Measurements from ENCODE around the gene CLIP1. TPM values are rescaled to one million over a fixed set of nuclear protein-coding genes. Genes with fewer than 3 reads are reported as not detected.
"Not testable (repeated sequence)": the region's sequence is repeated elsewhere in the genome, so short reads cannot be mapped to it uniquely, and the experiment has no call there.

Gene CLIP1
- total and polyA plus RNA-seq, 4 donors: 26.6 to 93.7 (median 45.8) TPM

- TF ChIP-seq, protein P1, sequence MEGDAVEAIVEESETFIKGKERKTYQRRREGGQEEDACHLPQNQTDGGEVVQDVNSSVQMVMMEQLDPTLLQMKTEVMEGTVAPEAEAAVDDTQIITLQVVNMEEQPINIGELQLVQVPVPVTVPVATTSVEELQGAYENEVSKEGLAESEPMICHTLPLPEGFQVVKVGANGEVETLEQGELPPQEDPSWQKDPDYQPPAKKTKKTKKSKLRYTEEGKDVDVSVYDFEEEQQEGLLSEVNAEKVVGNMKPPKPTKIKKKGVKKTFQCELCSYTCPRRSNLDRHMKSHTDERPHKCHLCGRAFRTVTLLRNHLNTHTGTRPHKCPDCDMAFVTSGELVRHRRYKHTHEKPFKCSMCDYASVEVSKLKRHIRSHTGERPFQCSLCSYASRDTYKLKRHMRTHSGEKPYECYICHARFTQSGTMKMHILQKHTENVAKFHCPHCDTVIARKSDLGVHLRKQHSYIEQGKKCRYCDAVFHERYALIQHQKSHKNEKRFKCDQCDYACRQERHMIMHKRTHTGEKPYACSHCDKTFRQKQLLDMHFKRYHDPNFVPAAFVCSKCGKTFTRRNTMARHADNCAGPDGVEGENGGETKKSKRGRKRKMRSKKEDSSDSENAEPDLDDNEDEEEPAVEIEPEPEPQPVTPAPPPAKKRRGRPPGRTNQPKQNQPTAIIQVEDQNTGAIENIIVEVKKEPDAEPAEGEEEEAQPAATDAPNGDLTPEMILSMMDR (IDR thresholded peaks at IDR 0.05; ENCODE audit: control extremely low read depth, extremely low read depth): no peak
- H3K9me3 ChIP-seq (ENCODE audit: control insufficient read depth in 4 of 4, insufficient read depth in 3 of 4, low read length in 3 of 4): no peaks in the 10 kb centered on the region
- H3K36me3 ChIP-seq (ENCODE audit: control insufficient read depth in 4 of 4, insufficient read depth in 4 of 4, low read length in 4 of 4): no peaks in the 10 kb centered on the region
- ATAC-seq (ENCODE audit: insufficient read depth, low FRiP score): no peak
- WGBS, 2 donors: 64 to 81% methylated on average over 6 of the region's 6 CpGs
- DNase-seq: no peak
- H3K27ac ChIP-seq (ENCODE audit: low read depth in 1 of 2, low read length in 1 of 2): no peak overlapping the region
- no peaks in the 10 kb centered on the region for H3K27me3 ChIP-seq (ENCODE audit: control insufficient read depth in 3 of 3, insufficient read depth in 3 of 3, low read length in 2 of 3)
- no peaks in the 10 kb centered on the region for H3K4me1 ChIP-seq (ENCODE audit: control insufficient read depth in 5 of 5, insufficient read depth in 5 of 5, low read length in 5 of 5)
- no peak overlapping the region for H3K4me3 ChIP-seq
- H3K9ac ChIP-seq (ENCODE audit: insufficient read depth in 1 of 2, low read length in 2 of 2): no peak overlapping the region
Observed at GRCh38 chr12:122454739-122455138, 32.3 kb upstream of the CLIP1 start.

- WGBS, 2 donors: 88% methylated on average over 12 of the region's 12 CpGs
- TF ChIP-seq, protein P1 (IDR thresholded peaks at IDR 0.05; ENCODE audit: control extremely low read depth, extremely low read depth): no peak
Observed at GRCh38 chr12:122454250-122454721, 31.8 kb upstream of the CLIP1 start.

GRCh38 chr12:122452701-122453285 lies 30.3 kb upstream of the CLIP1 start:
- H3K9me3 ChIP-seq (ENCODE audit: control insufficient read depth in 4 of 4, insufficient read depth in 3 of 4, low read length in 3 of 4): no peaks in the 10 kb centered on the region
- H3K4me3 ChIP-seq: no peak overlapping the region
- no peaks in the 10 kb centered on the region for H3K4me1 ChIP-seq (ENCODE audit: control insufficient read depth in 5 of 5, insufficient read depth in 5 of 5, low read length in 5 of 5)
- ATAC-seq (ENCODE audit: insufficient read depth, low FRiP score): no peak
- 73 to 79% methylated on average over 11 of the region's 11 CpGs for WGBS, 2 donors
- H3K36me3 ChIP-seq (ENCODE audit: control insufficient read depth in 4 of 4, insufficient read depth in 4 of 4, low read length in 4 of 4): no peaks in the 10 kb centered on the region
- H3K27ac ChIP-seq (ENCODE audit: low read depth in 1 of 2, low read length in 1 of 2): no peak overlapping the region
- H3K27me3 ChIP-seq (ENCODE audit: control insufficient read depth in 3 of 3, insufficient read depth in 3 of 3, low read length in 2 of 3): no peaks in the 10 kb centered on the region
- DNase-seq: no peak
- no peak overlapping the region for H3K9ac ChIP-seq (ENCODE audit: insufficient read depth in 1 of 2, low read length in 2 of 2)
- TF ChIP-seq, protein P1 (IDR thresholded peaks at IDR 0.05; ENCODE audit: control extremely low read depth, extremely low read depth): no peak

More at GRCh38 chr12:122454250-122454721, 31.8 kb upstream of the CLIP1 start:
- Histone ChIP-seq H3K4me3 (no peak overlapping the region), H3K36me3 (ENCODE audit: control insufficient read depth in 4 of 4, insufficient read depth in 4 of 4, low read length in 4 of 4) (no peaks in the 10 kb centered on the region), H3K9ac (ENCODE audit: insufficient read depth in 1 of 2, low read length in 2 of 2) (no peak overlapping the region), H3K9me3 (ENCODE audit: control insufficient read depth in 4 of 4, insufficient read depth in 3 of 4, low read length in 3 of 4) (no peaks in the 10 kb centered on the region), H3K27ac (ENCODE audit: low read depth in 1 of 2, low read length in 1 of 2) (no peak overlapping the region), H3K27me3 (ENCODE audit: control insufficient read depth in 3 of 3, insufficient read depth in 3 of 3, low read length in 2 of 3) (no peaks in the 10 kb centered on the region), H3K4me1 (ENCODE audit: control insufficient read depth in 5 of 5, insufficient read depth in 5 of 5, low read length in 5 of 5) (no peaks in the 10 kb centered on the region)
- ATAC-seq (ENCODE audit: insufficient read depth, low FRiP score): no peak
- DNase-seq: no peak

DNA sequence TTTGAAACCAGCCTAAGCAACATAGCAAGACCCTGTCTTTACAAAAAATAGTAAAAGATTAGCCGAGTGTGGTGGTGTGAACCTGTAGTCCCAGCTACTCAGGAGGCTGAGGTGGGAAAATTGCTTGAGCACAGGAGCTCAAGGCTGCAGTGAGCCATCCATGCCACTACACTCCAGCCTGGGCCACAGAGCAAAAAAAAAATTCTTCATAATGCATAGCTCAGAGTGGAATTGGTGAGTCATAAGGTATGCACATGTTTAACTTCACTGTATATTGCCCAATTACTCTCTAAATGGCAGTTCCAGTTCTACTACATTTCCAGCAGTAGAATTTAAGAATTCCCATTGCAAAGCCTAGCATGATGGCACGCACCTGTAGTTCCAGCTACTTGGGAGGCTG lies 26.8 kb upstream of the CLIP1 start:
- Histone ChIP-seq H3K4me1 (ENCODE audit: control insufficient read depth in 5 of 5, insufficient read depth in 5 of 5, low read length in 5 of 5) (no peaks in the 10 kb centered on the region), H3K9ac (ENCODE audit: insufficient read depth in 1 of 2, low read length in 2 of 2) (no peak overlapping the region), H3K27ac (ENCODE audit: low read depth in 1 of 2, low read length in 1 of 2) (no peak overlapping the region), H3K27me3 (ENCODE audit: control insufficient read depth in 3 of 3, insufficient read depth in 3 of 3, low read length in 2 of 3) (no peaks in the 10 kb centered on the region), H3K36me3 (ENCODE audit: control insufficient read depth in 4 of 4, insufficient read depth in 4 of 4, low read length in 4 of 4) (no peaks in the 10 kb centered on the region), H3K9me3 (ENCODE audit: control insufficient read depth in 4 of 4, insufficient read depth in 3 of 4, low read length in 3 of 4) (no peaks in the 10 kb centered on the region), H3K4me3 (no peak overlapping the region)
- TF ChIP-seq, protein P1 (IDR thresholded peaks at IDR 0.05; ENCODE audit: control extremely low read depth, extremely low read depth): no peak
- no peak for ATAC-seq (ENCODE audit: insufficient read depth, low FRiP score)
- 89 to 91% methylated on average over 2 of the region's 2 CpGs for WGBS, 2 donors
- DNase-seq: peak in 1 of 3 donors; percentile 34

GRCh38 chr12:122447825-122448224 lies 25.4 kb upstream of the CLIP1 start:
- not testable (repeated sequence) for H3K27ac ChIP-seq (ENCODE audit: low read depth in 1 of 2, low read length in 1 of 2); H3K9ac ChIP-seq (ENCODE audit: insufficient read depth in 1 of 2, low read length in 2 of 2); H3K27me3 ChIP-seq (ENCODE audit: control insufficient read depth in 3 of 3, insufficient read depth in 3 of 3, low read length in 2 of 3); ATAC-seq (ENCODE audit: insufficient read depth, low FRiP score); H3K36me3 ChIP-seq (ENCODE audit: control insufficient read depth in 4 of 4, insufficient read depth in 4 of 4, low read length in 4 of 4); DNase-seq; H3K9me3 ChIP-seq (ENCODE audit: control insufficient read depth in 4 of 4, insufficient read depth in 3 of 4, low read length in 3 of 4); H3K4me1 ChIP-seq (ENCODE audit: control insufficient read depth in 5 of 5, insufficient read depth in 5 of 5, low read length in 5 of 5); H3K4me3 ChIP-seq
- 98 to 99% methylated on average over 3 of the region's 3 CpGs for WGBS, 2 donors

All from lung (tissue), 12 donors.